Thyroid gland (tissue), 4 donors: ENCODE results near the gene THAP4. TPM values are rescaled to one million over a fixed set of nuclear protein-coding genes. Genes with fewer than 3 reads are reported as not detected.

Experiments used
- DNase-seq, 2 donors: peaks; one replicate each; pipeline ENCODE4 v3.0.0-alpha.2; 2019
- H3K27ac ChIP-seq, 3 donors: fragments of 200-600 bp; sonication (generic); 1 replicate in 2 of 3; 2 replicates in 1 of 3; pipeline ENCODE4 v1.5.1; 2016 to 2019; ENCODE audit warnings: mild to moderate bottlenecking in 1 of 3, moderate library complexity in 1 of 3
- H3K27me3 ChIP-seq: fragments of 200-600 bp; sonication (generic); one replicate; pipeline ENCODE4 v1.5.1; 2019
- H3K36me3 ChIP-seq, 2 donors: fragments of 200-600 bp; sonication (generic); one replicate each; pipeline ENCODE4 v1.5.1; 2016 to 2019
- H3K4me1 ChIP-seq, 2 donors: fragments of 200-600 bp; sonication (generic); one replicate each; pipeline ENCODE4 v1.5.1; 2017 to 2019
- H3K4me3 ChIP-seq, 3 donors: fragments of 200-600 bp; sonication (generic); replicated peaks in 1 of 3; 1 replicate in 2 of 3; 2 replicates in 1 of 3; pipeline ENCODE4 v1.5.1; 2016; ENCODE audit warnings: mild to moderate bottlenecking in 1 of 3
- H3K9me3 ChIP-seq: fragments of 200-600 bp; sonication (generic); one replicate; pipeline ENCODE4 v1.5.1; 2017
- POLR2A ChIP-seq, 2 donors: fragments of 450-650 bp; IDR thresholded peaks; one replicate each; pipeline ENCODE4 v1.6.1; 2017; ENCODE audit warnings: antibody characterized with exemption in 2 of 2, mild to moderate bottlenecking in 2 of 2, moderate library complexity in 1 of 2
- WGBS, 2 donors: methylation state at CpG; one replicate each; pipeline ENCODE4 v1.1.5; 2017; 5-methylcytosine and 5-hydroxymethylcytosine counted together
- intact Hi-C: fragments of 100-400 bp; cut with DNase I; formaldehyde crosslinking; loops from one replicate; pipeline ENCODE4 v1.15.1; 2023
- total RNA-seq, 4 donors: library from RNA; depleted of rRNA; stranded (reverse); fragments of >200 nt; gene quantifications; one replicate each; pipeline ENCODE4 v1.2.3, GENCODE V29; 2016
- TF ChIP-seq, protein P1 (sequence below), 6 experiments: fragments of 200-600 bp in 3 of 6; fragments of 450-650 bp in 3 of 6; sonication (generic) in 3 of 6; IDR thresholded peaks; one replicate each; pipeline ENCODE4 v1.5.1; 2016 to 2019; ENCODE audit warnings: antibody characterized with exemption in 6 of 6, mild to moderate bottlenecking in 2 of 6, inconsistent platforms in 1 of 6, moderate library complexity in 1 of 6

The THAP4 gene
- total RNA-seq, 4 donors from 2014 or later, result 42.9 to 53.6 (median 46.2) TPM

GRCh38 chr2:241613017-241613780 is 23.8 kb downstream of the THAP4 start:
- Histone ChIP-seq H3K27ac (no peak overlapping the region), H3K27me3 (no peaks in the 10 kb centered on the region), H3K36me3 (no peaks in the 10 kb centered on the region), H3K4me3 (no peak overlapping the region), H3K9me3 (no peaks in the 10 kb centered on the region), H3K4me1 (peaks cover 6 to 12% of the 10 kb centered on the region in 2 donors)
- WGBS, 2 donors, result 83 to 87% methylated on average over 15 of the region's 15 CpGs
- DNase-seq, result no peak
- TF ChIP-seq, protein P1, sequence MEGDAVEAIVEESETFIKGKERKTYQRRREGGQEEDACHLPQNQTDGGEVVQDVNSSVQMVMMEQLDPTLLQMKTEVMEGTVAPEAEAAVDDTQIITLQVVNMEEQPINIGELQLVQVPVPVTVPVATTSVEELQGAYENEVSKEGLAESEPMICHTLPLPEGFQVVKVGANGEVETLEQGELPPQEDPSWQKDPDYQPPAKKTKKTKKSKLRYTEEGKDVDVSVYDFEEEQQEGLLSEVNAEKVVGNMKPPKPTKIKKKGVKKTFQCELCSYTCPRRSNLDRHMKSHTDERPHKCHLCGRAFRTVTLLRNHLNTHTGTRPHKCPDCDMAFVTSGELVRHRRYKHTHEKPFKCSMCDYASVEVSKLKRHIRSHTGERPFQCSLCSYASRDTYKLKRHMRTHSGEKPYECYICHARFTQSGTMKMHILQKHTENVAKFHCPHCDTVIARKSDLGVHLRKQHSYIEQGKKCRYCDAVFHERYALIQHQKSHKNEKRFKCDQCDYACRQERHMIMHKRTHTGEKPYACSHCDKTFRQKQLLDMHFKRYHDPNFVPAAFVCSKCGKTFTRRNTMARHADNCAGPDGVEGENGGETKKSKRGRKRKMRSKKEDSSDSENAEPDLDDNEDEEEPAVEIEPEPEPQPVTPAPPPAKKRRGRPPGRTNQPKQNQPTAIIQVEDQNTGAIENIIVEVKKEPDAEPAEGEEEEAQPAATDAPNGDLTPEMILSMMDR (IDR thresholded peaks at IDR 0.05), result no peak
- no peak for TF ChIP-seq POLR2A (IDR thresholded peaks at IDR 0.05)
- intact Hi-C loops, result loop anchor here (10.0 kb wide), 1 partner anchor 98 kb away; no protein-coding TSS in a partner anchor

DNA sequence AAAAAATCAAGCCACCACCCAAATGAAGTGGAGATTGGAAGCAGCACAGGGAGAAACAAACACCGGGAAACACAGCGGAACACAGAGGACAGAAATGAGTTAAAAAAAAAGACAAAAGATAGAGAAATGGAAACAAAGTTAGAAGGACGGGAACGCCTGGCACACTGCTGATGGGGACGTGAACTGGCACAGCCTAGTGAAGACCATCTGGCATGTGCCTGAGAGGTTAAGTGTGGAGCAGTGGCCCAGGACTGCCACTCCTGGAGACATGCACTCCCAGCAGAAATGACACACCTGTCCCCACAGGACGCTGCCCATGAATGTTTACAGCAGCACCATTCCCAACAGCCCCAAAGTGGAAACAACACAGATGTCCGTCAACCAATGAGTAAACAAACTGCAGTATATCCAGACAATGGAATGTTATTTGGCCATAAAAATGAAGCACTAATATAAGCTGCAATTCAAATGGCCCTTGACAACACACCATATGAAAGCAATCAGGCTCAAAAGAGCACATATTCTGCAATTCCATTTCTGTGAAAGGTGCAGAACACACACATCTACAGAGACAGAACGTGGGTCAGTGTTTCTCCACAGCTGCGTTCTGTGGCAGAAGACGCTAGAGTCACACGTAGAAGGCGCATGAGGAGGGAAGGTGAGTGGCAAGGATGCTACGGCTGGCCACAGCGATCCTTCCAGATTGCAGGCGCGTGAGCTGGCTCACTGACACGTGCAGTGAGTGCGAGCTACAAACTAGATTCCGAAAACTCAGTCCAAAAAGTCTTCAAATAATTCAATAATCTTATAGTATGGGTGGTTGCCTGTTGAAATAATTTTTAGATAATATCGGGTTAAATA is 24.6 kb downstream of the THAP4 start:
- DNase-seq, result no peak
- no peaks in the 10 kb centered on the region for H3K36me3 ChIP-seq
- H3K4me3 ChIP-seq, result no peak overlapping the region
- no peak for TF ChIP-seq POLR2A (IDR thresholded peaks at IDR 0.05)
- H3K4me1 ChIP-seq, result peaks cover 6% of the 10 kb centered on the region in 2 donors
- no peaks in the 10 kb centered on the region for H3K9me3 ChIP-seq
- intact Hi-C loops, result loop anchor here (10.0 kb wide), 1 partner anchor 98 kb away; no protein-coding TSS in a partner anchor
- WGBS, 2 donors, result 93 to 95% methylated on average over 20 of the region's 20 CpGs
- H3K27ac ChIP-seq, result no peak overlapping the region
- H3K27me3 ChIP-seq, result no peaks in the 10 kb centered on the region

GRCh38 chr2:241611062-241611461 is 25.9 kb downstream of the THAP4 start:
- no peaks in the 10 kb centered on the region for H3K27me3 ChIP-seq
- intact Hi-C loops, result loop anchor here (10.0 kb wide), 1 partner anchor 96 kb away; no protein-coding TSS in a partner anchor
- 91 to 97% methylated on average over 8 to 10 of the region's 13 CpGs for WGBS, 2 donors
- H3K4me3 ChIP-seq, result no peak overlapping the region
- DNase-seq, result no peak
- peaks cover 3% of the 10 kb centered on the region in 2 donors for H3K36me3 ChIP-seq
- H3K9me3 ChIP-seq, result no peaks in the 10 kb centered on the region
- peak overlapping the region in 1 of 3 donors; percentile 63 for H3K27ac ChIP-seq
- TF ChIP-seq POLR2A (IDR thresholded peaks at IDR 0.05), result no peak
- TF ChIP-seq, protein P1 (IDR thresholded peaks at IDR 0.05), result no peak
- peaks cover 6% of the 10 kb centered on the region in 2 donors for H3K4me1 ChIP-seq

GRCh38 chr2:241609859-241610793 is 26.8 kb downstream of the THAP4 start:
- 9 to 23% methylated on average over 20 to 35 of the region's 76 CpGs for WGBS, 2 donors
- Histone ChIP-seq H3K9me3 (no peaks in the 10 kb centered on the region), H3K4me1 (peaks cover 6% of the 10 kb centered on the region in 2 donors), H3K36me3 (peaks cover 9 to 10% of the 10 kb centered on the region in 2 donors), H3K27ac (peak overlapping the region; percentile 58 to 83 (median 63)), H3K27me3 (no peaks in the 10 kb centered on the region), H3K4me3 (peak overlapping the region in 2 of 3 donors; percentile 20 to 50)
- TF ChIP-seq, protein P1 (IDR thresholded peaks at IDR 0.05), result peak in 5 of 6 experiments; percentile 32 to 80 (median 70)
- no peak for TF ChIP-seq POLR2A (IDR thresholded peaks at IDR 0.05)
- DNase-seq, result peak; percentile 91 to 93
- intact Hi-C loops, result loop anchor here (10.0 kb wide), 1 partner anchor 95 kb away; no protein-coding TSS in a partner anchor
